GM13976 (cell line): ENCODE results near the gene ATXN1.
"Not testable (repeated sequence)": the region's sequence is repeated elsewhere in the genome, so short reads cannot be mapped to it uniquely, and the experiment has no call there.

Experiments
- DNase-seq: peaks from one replicate; pipeline ENCODE4 v3.0.0; 2012; ENCODE audit warnings: low spot score
- CTCF ChIP-seq: IDR thresholded peaks from 2 replicates; pipeline ENCODE4 v1.5.1; 2012; ENCODE audit warnings: borderline replicate concordance, mild to moderate bottlenecking; ENCODE audit not compliant: insufficient read depth; ENCODE audit errors: extremely low read depth, missing control alignments, control extremely low read depth
- in situ Hi-C: fragments of 300-500 bp; cut with MboI; formaldehyde crosslinking; loops from one replicate; pipeline ENCODE4 v1.12.0; 2022; ENCODE audit warnings: low sequenced_read_pairs, mixed read lengths, inconsistent platforms; ENCODE audit not compliant: unreplicated experiment

Gene ATXN1

GRCh38 chr6:16793828-16794412, 32.7 kb upstream of the ATXN1 start:
- in situ Hi-C loops = no loop called here
- no peak for DNase-seq
- TF ChIP-seq CTCF = no peak

- DNase-seq = no peak
- in situ Hi-C loops = no loop called here
- TF ChIP-seq CTCF = no peak
Observed at GRCh38 chr6:16789329-16790038, 28.2 kb upstream of the ATXN1 start.

- in situ Hi-C loops = no loop called here
- TF ChIP-seq CTCF = no peak
- DNase-seq = no peak
Observed at GRCh38 chr6:16787128-16787682, 25.9 kb upstream of the ATXN1 start.

DNA sequence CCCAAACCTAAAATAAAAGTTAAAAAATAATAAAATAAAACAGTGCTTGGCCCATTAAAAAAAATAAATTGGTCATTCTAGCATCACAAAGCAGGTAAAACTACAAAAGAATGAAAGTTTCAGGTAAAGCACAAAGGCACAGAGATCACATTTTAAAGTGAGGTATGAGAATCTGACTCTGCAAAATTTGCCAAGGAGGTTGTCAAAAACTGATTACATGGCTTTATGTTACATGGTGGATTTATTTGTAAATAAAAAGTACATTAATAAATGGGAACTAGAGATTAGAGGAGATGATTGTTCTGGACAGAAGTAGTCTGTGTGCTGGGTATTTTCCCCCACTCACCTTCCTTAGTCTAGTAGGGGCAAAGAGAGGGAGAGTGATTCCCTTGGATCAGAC, 24.2 kb upstream of the ATXN1 start:
- in situ Hi-C loops = no loop called here

GRCh38 chr6:16784957-16785356, 23.7 kb upstream of the ATXN1 start:
- DNase-seq, in situ Hi-C loops: not testable (repeated sequence)

More for the DNA sequence above, 24.2 kb upstream of the ATXN1 start:
- no peak for TF ChIP-seq CTCF
- DNase-seq = no peak

- in situ Hi-C loops = no loop called here
- no peak for DNase-seq
- no peak for TF ChIP-seq CTCF
Observed at GRCh38 chr6:16783952-16784565, 22.8 kb upstream of the ATXN1 start.

GRCh38 chr6:16783509-16783908, 22.2 kb upstream of the ATXN1 start:
- no peak for TF ChIP-seq CTCF
- in situ Hi-C loops = no loop called here
- DNase-seq = no peak
